ENCODE measurements around the gene CELF5. TPM values are rescaled to one million over a fixed set of nuclear protein-coding genes. Genes with fewer than 3 reads are reported as not detected.
"Not testable (repeated sequence)": the region's sequence is repeated elsewhere in the genome, so short reads cannot be mapped to it uniquely, and the experiment has no call there.

Gene CELF5
- total and polyA plus RNA-seq, 3 experiments from 2014 or later = 0.11 to 0.24 TPM; not detected in 1

DNA sequence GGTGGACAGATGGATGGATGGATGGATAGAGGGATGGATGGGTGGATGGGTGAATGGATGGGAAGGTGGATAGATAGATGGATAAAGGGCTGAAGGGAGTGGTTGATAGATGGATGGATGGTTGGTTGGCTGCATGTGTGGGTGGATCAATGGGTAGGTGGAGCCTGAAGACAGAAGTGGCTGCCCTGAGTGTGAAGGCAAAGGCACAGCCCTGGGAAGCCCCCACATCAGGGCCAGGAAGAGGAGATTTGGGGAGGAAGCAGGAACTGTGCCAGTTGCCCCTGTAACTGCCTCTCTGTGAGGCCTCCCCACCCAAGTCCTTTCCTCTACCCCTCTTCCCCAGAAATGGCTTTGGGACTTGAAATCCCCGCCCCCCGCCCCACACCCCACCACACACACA lies 98.6 kb downstream of the CELF5 start:
- Histone ChIP-seq H3K4me3 (ENCODE audit: low read length) (no peak overlapping the region), H3K27ac (ENCODE audit: low read depth, low read length) (no peak overlapping the region), H3K4me1 (ENCODE audit: insufficient read depth, low read length) (no peaks in the 10 kb centered on the region), H3K9me3 (ENCODE audit: low read length) (no peaks in the 10 kb centered on the region), H3K27me3 (ENCODE audit: insufficient read depth, low read length, poor library complexity, severe bottlenecking) (no peaks in the 10 kb centered on the region), H3K36me3 (ENCODE audit: insufficient read depth, low read length) (no peaks in the 10 kb centered on the region)
- Mint-ChIP-seq H3K27ac (peak overlapping the region in 1 of 8 donors; percentile 64), H3K4me1 (peaks cover 0 to 4% (median 1%) of the 10 kb centered on the region in 3 donors), H3K4me3 (no peak overlapping the region), H3K9me3 (no peaks in the 10 kb centered on the region), H3K27me3 (peaks cover 7 to 18% of the 10 kb centered on the region in 2 donors), H3K36me3 (no peaks in the 10 kb centered on the region)
- POLR2A ChIA-PET = no interaction called here
- CTCF ChIA-PET = interaction anchor here (1.7 kb wide), 1 partner anchor 106 kb away, joined by 8 read pairs; no protein-coding TSS in a partner anchor
- DNase-seq = no peak

GRCh38 chr19:3323658-3324057 lies 99.2 kb downstream of the CELF5 start:
- H3K4me1 Mint-ChIP-seq = peaks cover 0 to 4% (median 1%) of the 10 kb centered on the region in 3 donors
- H3K36me3 ChIP-seq (ENCODE audit: insufficient read depth, low read length) = no peaks in the 10 kb centered on the region
- no peaks in the 10 kb centered on the region for H3K9me3 ChIP-seq (ENCODE audit: low read length)
- no peak overlapping the region for H3K4me3 ChIP-seq (ENCODE audit: low read length)
- ChIA-PET CTCF (interaction anchor here (1.7 kb wide), 1 partner anchor 106 kb away, joined by 8 read pairs; no protein-coding TSS in a partner anchor), POLR2A (no interaction called here)
- no peaks in the 10 kb centered on the region for H3K27me3 ChIP-seq (ENCODE audit: insufficient read depth, low read length, poor library complexity, severe bottlenecking)
- no peaks in the 10 kb centered on the region for H3K9me3 Mint-ChIP-seq
- no peaks in the 10 kb centered on the region for H3K4me1 ChIP-seq (ENCODE audit: insufficient read depth, low read length)
- H3K27ac ChIP-seq (ENCODE audit: low read depth, low read length) = no peak overlapping the region
- H3K4me3 Mint-ChIP-seq = no peak overlapping the region
- H3K36me3 Mint-ChIP-seq = no peaks in the 10 kb centered on the region
- no peak overlapping the region for H3K27ac Mint-ChIP-seq
- H3K27me3 Mint-ChIP-seq = peaks cover 7 to 23% of the 10 kb centered on the region in 2 donors
- DNase-seq = no peak

DNA sequence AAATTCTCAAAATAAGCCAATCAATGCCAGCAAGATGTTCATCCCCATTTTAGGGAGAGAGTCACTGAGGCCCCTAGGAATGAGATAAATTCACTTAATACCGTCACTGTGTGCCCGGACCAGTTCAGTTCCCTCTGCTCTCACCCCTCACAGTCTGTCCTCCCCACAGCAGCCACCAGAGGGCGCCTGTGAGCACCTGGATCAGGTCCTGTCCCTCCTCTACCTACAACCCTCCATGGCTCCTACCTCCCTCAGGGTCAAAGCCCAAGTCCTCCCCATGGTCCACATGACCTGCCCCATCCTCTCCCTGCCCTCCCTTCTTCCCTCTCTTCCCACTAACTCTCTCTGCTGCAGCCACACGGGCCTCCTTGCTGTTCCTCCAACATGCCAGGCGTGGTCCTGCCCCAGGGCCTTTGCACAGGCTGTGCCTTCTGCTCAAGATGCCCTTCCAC lies 100.0 kb downstream of the CELF5 start:
- Histone ChIP-seq H3K27me3 (ENCODE audit: insufficient read depth, low read length, poor library complexity, severe bottlenecking) (no peaks in the 10 kb centered on the region), H3K36me3 (ENCODE audit: insufficient read depth, low read length) (no peaks in the 10 kb centered on the region), H3K27ac (ENCODE audit: low read depth, low read length) (no peak overlapping the region), H3K4me1 (ENCODE audit: insufficient read depth, low read length) (no peaks in the 10 kb centered on the region), H3K9me3 (ENCODE audit: low read length) (no peaks in the 10 kb centered on the region), H3K4me3 (ENCODE audit: low read length) (no peak overlapping the region)
- no peak overlapping the region for H3K27ac Mint-ChIP-seq
- H3K36me3 Mint-ChIP-seq = no peaks in the 10 kb centered on the region
- DNase-seq = peak; percentile 40 to 79 (median 63)
- ChIA-PET CTCF (interaction anchor here (1.7 to 7.0 kb wide), 3 partner anchors 105 to 161 kb away, joined by 8 to 88 read pairs (median 9); no protein-coding TSS in a partner anchor), POLR2A (no interaction called here)
- no peaks in the 10 kb centered on the region for H3K9me3 Mint-ChIP-seq
- H3K4me3 Mint-ChIP-seq = no peak overlapping the region
- H3K27me3 Mint-ChIP-seq = peaks cover 7 to 24% of the 10 kb centered on the region in 2 donors
- peaks cover 0 to 4% (median 1%) of the 10 kb centered on the region in 3 donors for H3K4me1 Mint-ChIP-seq

DNA sequence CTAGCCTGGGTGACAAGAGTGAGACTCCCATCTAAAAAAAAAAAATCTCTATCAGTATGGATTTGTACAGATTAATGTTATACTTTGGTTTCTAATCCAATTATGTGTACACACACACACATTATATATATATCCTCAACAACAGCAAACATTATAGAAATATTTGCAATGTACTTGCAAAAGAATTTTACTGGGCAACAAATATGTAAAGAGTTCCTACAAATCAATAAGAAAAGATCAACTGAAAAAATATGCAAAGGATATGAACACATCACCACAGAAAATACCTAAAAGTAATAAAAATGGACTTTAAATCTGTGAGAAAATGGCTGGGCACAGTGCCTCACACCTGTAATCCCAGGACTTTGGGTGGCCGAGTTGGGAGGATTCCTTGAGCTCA lies 101.0 kb downstream of the CELF5 start:
- H3K9me3 ChIP-seq (ENCODE audit: low read length) = no peaks in the 10 kb centered on the region
- Mint-ChIP-seq H3K4me1 (peaks cover 0 to 4% (median 1%) of the 10 kb centered on the region in 3 donors), H3K4me3 (no peak overlapping the region), H3K27ac (no peak overlapping the region), H3K27me3 (peaks cover 7 to 19% of the 10 kb centered on the region in 2 donors), H3K36me3 (no peaks in the 10 kb centered on the region), H3K9me3 (no peaks in the 10 kb centered on the region)
- ChIA-PET POLR2A (no interaction called here), CTCF (interaction anchor here (0.7 to 7.0 kb wide), 4 partner anchors 106 to 166 kb away, joined by 3 to 88 read pairs (median 6); no protein-coding TSS in a partner anchor)
- DNase-seq = no peak
- no peaks in the 10 kb centered on the region for H3K27me3 ChIP-seq (ENCODE audit: insufficient read depth, low read length, poor library complexity, severe bottlenecking)
- H3K4me1 ChIP-seq (ENCODE audit: insufficient read depth, low read length) = no peaks in the 10 kb centered on the region
- H3K36me3 ChIP-seq (ENCODE audit: insufficient read depth, low read length) = no peaks in the 10 kb centered on the region
- no peak overlapping the region for H3K27ac ChIP-seq (ENCODE audit: low read depth, low read length)
- no peak overlapping the region for H3K4me3 ChIP-seq (ENCODE audit: low read length)

GRCh38 chr19:3328743-3329142 lies 104.3 kb downstream of the CELF5 start:
- no peaks in the 10 kb centered on the region for H3K36me3 ChIP-seq (ENCODE audit: insufficient read depth, low read length)
- no peaks in the 10 kb centered on the region for H3K27me3 ChIP-seq (ENCODE audit: insufficient read depth, low read length, poor library complexity, severe bottlenecking)
- Mint-ChIP-seq H3K4me1 (peaks cover 0 to 4% (median 1%) of the 10 kb centered on the region in 3 donors), H3K9me3 (no peaks in the 10 kb centered on the region), H3K27me3 (peaks cover 1 to 9% of the 10 kb centered on the region in 2 donors), H3K4me3 (no peak overlapping the region), H3K36me3 (no peaks in the 10 kb centered on the region), H3K27ac (no peak overlapping the region)
- ChIA-PET POLR2A (no interaction called here), CTCF (interaction anchor here (0.9 to 7.0 kb wide), 3 partner anchors 9 to 161 kb away, joined by 3 to 88 read pairs (median 4); no protein-coding TSS in a partner anchor)
- no peak overlapping the region for H3K27ac ChIP-seq (ENCODE audit: low read depth, low read length)
- no peak for DNase-seq
- H3K4me1 ChIP-seq (ENCODE audit: insufficient read depth, low read length) = no peaks in the 10 kb centered on the region
- no peaks in the 10 kb centered on the region for H3K9me3 ChIP-seq (ENCODE audit: low read length)
- H3K4me3 ChIP-seq (ENCODE audit: low read length) = no peak overlapping the region

DNA sequence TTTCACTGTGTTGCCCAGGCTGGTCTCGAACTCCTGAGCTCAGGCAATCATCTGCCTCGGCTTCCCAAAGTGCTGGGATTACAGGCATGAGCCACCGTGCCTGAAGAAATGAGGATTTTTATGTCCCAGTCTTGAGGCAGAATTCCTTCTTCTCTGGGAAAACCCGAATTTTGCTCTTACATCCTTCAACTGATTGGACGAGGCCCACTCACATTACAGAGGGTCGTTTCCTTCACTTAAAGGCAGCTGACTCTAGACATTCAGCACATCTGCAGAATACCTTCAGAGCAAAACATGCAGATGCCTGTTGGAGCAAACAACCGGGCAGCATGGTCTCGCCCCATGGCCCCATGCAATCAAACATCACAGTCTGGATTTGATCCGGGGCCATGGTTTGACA lies 105.6 kb downstream of the CELF5 start:
- no peak overlapping the region for H3K27ac ChIP-seq (ENCODE audit: low read depth, low read length)
- Mint-ChIP-seq H3K27me3 (peaks cover 1 to 9% of the 10 kb centered on the region in 2 donors), H3K9me3 (no peaks in the 10 kb centered on the region), H3K36me3 (no peaks in the 10 kb centered on the region), H3K4me1 (peaks cover 0 to 4% (median 1%) of the 10 kb centered on the region in 3 donors), H3K27ac (no peak overlapping the region), H3K4me3 (no peak overlapping the region)
- H3K36me3 ChIP-seq (ENCODE audit: insufficient read depth, low read length) = no peaks in the 10 kb centered on the region
- POLR2A ChIA-PET = no interaction called here
- DNase-seq = no peak
- H3K9me3 ChIP-seq (ENCODE audit: low read length) = no peaks in the 10 kb centered on the region
- H3K27me3 ChIP-seq (ENCODE audit: insufficient read depth, low read length, poor library complexity, severe bottlenecking) = no peaks in the 10 kb centered on the region
- H3K4me3 ChIP-seq (ENCODE audit: low read length) = no peak overlapping the region
- no peaks in the 10 kb centered on the region for H3K4me1 ChIP-seq (ENCODE audit: insufficient read depth, low read length)
- CTCF ChIA-PET = interaction anchor here (0.8 to 7.0 kb wide), 2 partner anchors 101 to 143 kb away, joined by 3 to 88 read pairs; no protein-coding TSS in a partner anchor

DNA sequence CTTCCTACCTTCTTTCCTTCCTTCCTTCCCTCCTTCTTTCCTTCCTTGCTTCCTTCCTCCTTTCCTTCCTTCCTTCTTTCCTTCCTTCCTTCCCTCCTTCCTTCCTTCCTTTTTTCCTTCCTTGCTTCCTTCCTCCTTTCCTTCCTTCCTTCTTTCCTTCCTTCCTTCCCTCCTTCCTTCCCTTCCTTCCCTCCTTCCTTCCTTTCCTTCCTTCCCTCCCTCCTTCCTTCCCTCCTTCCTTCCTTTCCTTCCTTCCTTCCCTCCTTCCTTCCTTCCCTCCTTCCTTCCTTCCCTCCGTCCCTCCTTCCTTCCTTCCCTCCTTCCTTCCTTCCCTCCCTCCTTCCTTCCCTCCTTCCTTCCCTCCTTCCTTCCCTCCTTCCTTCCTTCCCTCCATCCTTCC lies 107.8 kb downstream of the CELF5 start:
- peak overlapping the region in 2 of 8 donors; percentile 47 to 57 for H3K27ac Mint-ChIP-seq
- DNase-seq; H3K4me1 ChIP-seq (ENCODE audit: insufficient read depth, low read length); H3K36me3 Mint-ChIP-seq; H3K27ac ChIP-seq (ENCODE audit: low read depth, low read length); H3K4me1 Mint-ChIP-seq; H3K36me3 ChIP-seq (ENCODE audit: insufficient read depth, low read length); H3K9me3 ChIP-seq (ENCODE audit: low read length); CTCF ChIA-PET; H3K9me3 Mint-ChIP-seq; H3K27me3 ChIP-seq (ENCODE audit: insufficient read depth, low read length, poor library complexity, severe bottlenecking); POLR2A ChIA-PET; H3K4me3 ChIP-seq (ENCODE audit: low read length); H3K4me3 Mint-ChIP-seq: not testable (repeated sequence)
- H3K27me3 Mint-ChIP-seq = peaks cover 0 to 15% of the 10 kb centered on the region in 2 donors

- H3K4me3 ChIP-seq (ENCODE audit: low read length) = no peak overlapping the region
- Mint-ChIP-seq H3K27me3 (peaks cover 0 to 15% of the 10 kb centered on the region in 2 donors), H3K4me3 (peak overlapping the region in 1 of 7 donors; percentile 59), H3K9me3 (no peaks in the 10 kb centered on the region), H3K27ac (peak overlapping the region in 3 of 8 donors; percentile 51 to 91 (median 61)), H3K36me3 (no peaks in the 10 kb centered on the region), H3K4me1 (no peaks in the 10 kb centered on the region)
- H3K27ac ChIP-seq (ENCODE audit: low read depth, low read length) = no peak overlapping the region
- CTCF ChIA-PET = no interaction called here
- DNase-seq = no peak
- no peaks in the 10 kb centered on the region for H3K36me3 ChIP-seq (ENCODE audit: insufficient read depth, low read length)
- H3K4me1 ChIP-seq (ENCODE audit: insufficient read depth, low read length) = no peaks in the 10 kb centered on the region
- no peaks in the 10 kb centered on the region for H3K27me3 ChIP-seq (ENCODE audit: insufficient read depth, low read length, poor library complexity, severe bottlenecking)
- POLR2A ChIA-PET = interaction anchor here (0.6 kb wide), 1 partner anchor 13 kb away, joined by 9 read pairs; no protein-coding TSS in a partner anchor
- H3K9me3 ChIP-seq (ENCODE audit: low read length) = no peaks in the 10 kb centered on the region
Observed at GRCh38 chr19:3333020-3333583, 108.6 kb downstream of the CELF5 start.
